Neural crest cell (in vitro differentiated cells): Measurements from ENCODE around the gene FOXK1. TPM values are rescaled to one million over a fixed set of nuclear protein-coding genes. Genes with fewer than 3 reads are reported as not detected.

Experiments
- DNase-seq: peaks from one replicate; pipeline ENCODE4 v3.0.0; 2021; ENCODE audit warnings: low read depth, mixed read lengths, low spot score
- H3K27ac Mint-ChIP-seq: one replicate; pipeline ENCODE4 v1.8.0; 2021; ENCODE audit warnings: mild to moderate bottlenecking, mixed read lengths; ENCODE audit not compliant: unreplicated experiment
- H3K27me3 Mint-ChIP-seq: 2 replicates; pipeline ENCODE4 v1.8.0; 2021; ENCODE audit warnings: low read depth, mild to moderate bottlenecking, mixed read lengths
- H3K36me3 Mint-ChIP-seq: 2 replicates; pipeline ENCODE4 v1.8.0; 2021; ENCODE audit warnings: low read depth, mild to moderate bottlenecking, mixed read lengths
- H3K4me1 Mint-ChIP-seq: 2 replicates; pipeline ENCODE4 v1.8.0; 2021; ENCODE audit warnings: mixed read lengths
- H3K4me3 Mint-ChIP-seq: one replicate; pipeline ENCODE4 v1.8.0; 2021; ENCODE audit warnings: mild to moderate bottlenecking, mixed read lengths
- H3K9me3 Mint-ChIP-seq: 2 replicates; pipeline ENCODE4 v1.8.0; 2021; ENCODE audit warnings: mixed read lengths
- total RNA-seq: library from RNA; stranded (reverse); gene quantifications from 2 replicates; pipeline ENCODE4 v1.2.1, GENCODE V29; 2021
- TF ChIP-seq, protein P1 (sequence below): fragments of 200-600 bp; sonication (generic); conservative IDR thresholded peaks from 2 replicates; pipeline ENCODE4 v1.5.0; 2021; ENCODE audit warnings: antibody characterized with exemption, mild to moderate bottlenecking

FOXK1 gene
- total RNA-seq, 1 donor from 2014 or later = 29.1 TPM

DNA sequence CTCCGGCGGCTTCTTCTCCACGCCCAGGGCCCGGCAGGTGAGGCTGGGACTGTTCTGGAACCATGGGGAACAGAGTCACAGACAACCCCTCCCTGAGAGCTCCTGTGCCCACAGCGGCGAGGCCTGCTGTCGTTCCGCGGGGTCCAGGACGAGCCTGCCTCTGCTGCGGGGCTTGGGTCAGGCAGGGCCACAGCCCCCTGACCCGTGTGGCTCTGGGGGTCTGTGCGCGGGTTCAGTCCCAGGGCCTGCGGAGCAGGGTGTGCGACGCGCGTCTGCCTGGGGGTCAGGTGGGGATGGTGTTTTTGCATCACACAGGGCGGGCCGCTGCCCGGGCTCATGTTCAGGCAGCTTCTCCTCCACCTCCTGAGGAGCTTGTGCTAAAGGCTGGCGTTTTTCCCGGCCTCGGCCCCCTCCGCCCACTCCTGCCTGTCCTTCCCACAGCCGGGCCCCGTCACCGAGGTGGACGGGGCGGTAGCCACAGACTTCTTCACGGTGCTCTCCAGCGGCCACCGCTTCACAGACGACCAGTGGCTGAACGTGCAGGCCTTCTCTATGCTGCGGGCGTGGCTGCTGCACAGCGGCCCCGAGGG is 101.8 kb downstream of the FOXK1 start:
- no peak overlapping the region for H3K27ac Mint-ChIP-seq
- H3K9me3 Mint-ChIP-seq = no peaks in the 10 kb centered on the region
- no peaks in the 10 kb centered on the region for H3K36me3 Mint-ChIP-seq
- TF ChIP-seq, protein P1, sequence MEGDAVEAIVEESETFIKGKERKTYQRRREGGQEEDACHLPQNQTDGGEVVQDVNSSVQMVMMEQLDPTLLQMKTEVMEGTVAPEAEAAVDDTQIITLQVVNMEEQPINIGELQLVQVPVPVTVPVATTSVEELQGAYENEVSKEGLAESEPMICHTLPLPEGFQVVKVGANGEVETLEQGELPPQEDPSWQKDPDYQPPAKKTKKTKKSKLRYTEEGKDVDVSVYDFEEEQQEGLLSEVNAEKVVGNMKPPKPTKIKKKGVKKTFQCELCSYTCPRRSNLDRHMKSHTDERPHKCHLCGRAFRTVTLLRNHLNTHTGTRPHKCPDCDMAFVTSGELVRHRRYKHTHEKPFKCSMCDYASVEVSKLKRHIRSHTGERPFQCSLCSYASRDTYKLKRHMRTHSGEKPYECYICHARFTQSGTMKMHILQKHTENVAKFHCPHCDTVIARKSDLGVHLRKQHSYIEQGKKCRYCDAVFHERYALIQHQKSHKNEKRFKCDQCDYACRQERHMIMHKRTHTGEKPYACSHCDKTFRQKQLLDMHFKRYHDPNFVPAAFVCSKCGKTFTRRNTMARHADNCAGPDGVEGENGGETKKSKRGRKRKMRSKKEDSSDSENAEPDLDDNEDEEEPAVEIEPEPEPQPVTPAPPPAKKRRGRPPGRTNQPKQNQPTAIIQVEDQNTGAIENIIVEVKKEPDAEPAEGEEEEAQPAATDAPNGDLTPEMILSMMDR = no peak
- no peaks in the 10 kb centered on the region for H3K27me3 Mint-ChIP-seq
- no peak overlapping the region for H3K4me3 Mint-ChIP-seq
- no peak for DNase-seq
- H3K4me1 Mint-ChIP-seq = no peaks in the 10 kb centered on the region

DNA sequence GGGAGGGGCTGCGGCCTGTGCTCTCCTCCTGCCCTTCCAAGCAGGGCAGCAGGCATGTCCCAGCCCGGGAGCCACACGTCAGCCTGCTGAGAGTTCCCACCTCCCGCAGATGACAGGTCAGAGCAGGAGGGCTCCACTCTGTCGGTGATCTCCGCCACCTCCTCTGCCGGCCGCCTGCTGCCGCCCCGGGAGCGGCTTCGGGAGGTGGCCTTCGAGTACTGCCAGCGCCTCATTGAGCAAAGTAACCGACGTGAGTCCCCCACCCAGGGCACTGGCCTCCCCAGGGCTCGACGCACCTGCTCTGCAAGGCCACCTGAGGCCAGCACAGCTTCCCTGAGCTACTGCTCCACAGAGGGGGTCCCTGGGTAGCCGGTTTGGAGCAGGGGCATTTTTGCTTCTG is 102.7 kb downstream of the FOXK1 start:
- Mint-ChIP-seq H3K4me1 (no peaks in the 10 kb centered on the region), H3K4me3 (no peak overlapping the region), H3K27ac (no peak overlapping the region), H3K36me3 (no peaks in the 10 kb centered on the region), H3K27me3 (no peaks in the 10 kb centered on the region), H3K9me3 (no peaks in the 10 kb centered on the region)
- TF ChIP-seq, protein P1 = no peak
- DNase-seq = no peak

DNA sequence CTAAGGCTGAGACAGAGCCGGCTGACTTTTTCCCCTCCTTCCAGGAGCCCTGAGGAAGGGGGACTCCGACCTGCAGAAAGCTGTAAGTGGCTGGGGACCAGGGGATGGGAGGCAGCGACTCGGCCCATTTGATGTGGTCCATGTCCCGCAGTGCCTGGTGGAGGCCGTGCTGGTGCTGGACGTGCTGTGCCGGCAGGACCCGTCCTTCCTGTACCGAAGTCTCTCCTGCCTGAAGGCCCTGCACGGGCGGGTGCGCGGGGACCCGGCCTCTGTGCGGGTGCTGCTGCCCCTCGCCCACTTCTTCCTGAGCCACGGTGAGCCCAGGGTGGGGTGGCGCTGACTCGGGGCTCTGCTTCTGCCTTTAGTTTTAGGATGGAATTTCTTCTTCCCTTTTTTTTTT is 103.3 kb downstream of the FOXK1 start:
- DNase-seq = no peak
- no peaks in the 10 kb centered on the region for H3K36me3 Mint-ChIP-seq
- H3K9me3 Mint-ChIP-seq = no peaks in the 10 kb centered on the region
- no peak overlapping the region for H3K4me3 Mint-ChIP-seq
- TF ChIP-seq, protein P1 = no peak
- H3K27me3 Mint-ChIP-seq = no peaks in the 10 kb centered on the region
- H3K27ac Mint-ChIP-seq = no peak overlapping the region
- no peaks in the 10 kb centered on the region for H3K4me1 Mint-ChIP-seq

DNA sequence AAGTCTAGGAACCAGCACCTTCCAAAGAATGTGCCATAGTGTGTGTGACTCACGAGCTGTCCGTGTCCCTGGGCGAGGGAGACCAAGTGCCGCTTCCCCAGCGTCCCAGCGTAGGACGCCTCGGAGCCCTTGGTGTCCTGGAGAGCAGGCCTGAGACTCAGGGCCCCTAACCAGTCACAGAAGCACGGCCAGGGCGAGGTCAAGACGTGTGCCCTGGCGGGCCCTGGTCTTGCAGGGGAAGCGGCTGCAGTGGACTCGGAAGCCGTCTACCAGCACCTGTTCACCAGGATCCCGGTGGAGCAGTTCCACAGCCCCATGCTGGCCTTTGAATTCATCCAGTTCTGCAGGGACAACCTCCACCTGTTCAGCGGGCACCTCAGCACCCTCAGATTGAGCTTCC is 103.9 kb downstream of the FOXK1 start:
- DNase-seq = no peak
- H3K27me3 Mint-ChIP-seq = no peaks in the 10 kb centered on the region
- H3K9me3 Mint-ChIP-seq = no peaks in the 10 kb centered on the region
- H3K27ac Mint-ChIP-seq = no peak overlapping the region
- H3K4me1 Mint-ChIP-seq = no peaks in the 10 kb centered on the region
- no peaks in the 10 kb centered on the region for H3K36me3 Mint-ChIP-seq
- TF ChIP-seq, protein P1 = no peak
- H3K4me3 Mint-ChIP-seq = no peak overlapping the region

DNA sequence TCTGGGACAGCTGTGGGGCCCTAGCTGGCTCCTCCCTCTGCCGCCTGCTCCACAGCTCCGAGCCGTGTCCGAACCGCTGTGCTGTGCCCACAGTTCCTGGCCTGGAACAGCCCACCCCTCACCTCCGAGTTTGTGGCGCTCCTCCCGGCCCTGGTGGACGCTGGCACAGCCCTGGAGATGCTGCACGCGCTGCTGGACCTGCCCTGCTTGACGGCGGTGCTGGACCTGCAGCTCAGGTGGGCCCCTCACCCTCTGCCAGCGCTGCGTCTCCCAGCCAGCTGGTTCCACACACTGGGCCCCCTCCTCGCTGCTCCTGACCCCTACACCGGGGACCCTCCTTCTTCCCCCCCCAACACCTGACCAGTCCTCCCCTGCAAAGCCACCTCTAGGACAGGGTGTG is 105.4 kb downstream of the FOXK1 start:
- TF ChIP-seq, protein P1 = no peak
- DNase-seq = no peak
- H3K27ac Mint-ChIP-seq = no peak overlapping the region
- H3K4me3 Mint-ChIP-seq = no peak overlapping the region
- no peaks in the 10 kb centered on the region for H3K4me1 Mint-ChIP-seq
- no peaks in the 10 kb centered on the region for H3K27me3 Mint-ChIP-seq
- no peaks in the 10 kb centered on the region for H3K36me3 Mint-ChIP-seq
- H3K9me3 Mint-ChIP-seq = no peaks in the 10 kb centered on the region
